HG03521 (cell line): ENCODE data around the gene TSR1.
A peak's percentile ranks its signal among the peaks of the same experiment; 100 is the strongest.

Experiments
- ATAC-seq: cut with Tn5 transposase; IDR thresholded peaks from one replicate; pipeline ENCODE4 v1.9.1; 2021; ENCODE audit warnings: mild to moderate bottlenecking, moderate library complexity; ENCODE audit not compliant: unreplicated experiment

Gene TSR1

GRCh38 chr17:2336215-2336851, at the start of gene TSR1:
Gene TSR1, minus strand, starts transcription at chr17:2336457. Its CDS starts 30 bp downstream, at chr17:2336427.
- ATAC-seq: peak; percentile 72

- ATAC-seq: no peak
Observed at GRCh38 chr17:2385240-2386210, 49.3 kb upstream of the TSR1 start.

- no peak for ATAC-seq
Observed at GRCh38 chr17:2384439-2385127, 48.3 kb upstream of the TSR1 start.

GRCh38 chr17:2383628-2384167, 47.4 kb upstream of the TSR1 start:
- no peak for ATAC-seq

- no peak for ATAC-seq
Observed at GRCh38 chr17:2380950-2381649, 44.8 kb upstream of the TSR1 start.

- ATAC-seq: no peak
Observed at GRCh38 chr17:2380226-2380922, 44.1 kb upstream of the TSR1 start.

- no peak for ATAC-seq
Observed at GRCh38 chr17:2379489-2380225, 43.4 kb upstream of the TSR1 start.

GRCh38 chr17:2378905-2379304, 42.6 kb upstream of the TSR1 start:
- ATAC-seq: no peak

GRCh38 chr17:2377659-2378058, 41.4 kb upstream of the TSR1 start:
- no peak for ATAC-seq

GRCh38 chr17:2376107-2376506, 39.9 kb upstream of the TSR1 start:
- ATAC-seq: no peak

- no peak for ATAC-seq
Observed at GRCh38 chr17:2375406-2375805, 39.1 kb upstream of the TSR1 start.

- no peak for ATAC-seq
Observed at GRCh38 chr17:2374549-2375285, 38.5 kb upstream of the TSR1 start.

- ATAC-seq: no peak
Observed at GRCh38 chr17:2373179-2373578, 36.9 kb upstream of the TSR1 start.

GRCh38 chr17:2372681-2373080, 36.4 kb upstream of the TSR1 start:
- no peak for ATAC-seq

- ATAC-seq: no peak
Observed at GRCh38 chr17:2372180-2372579, 35.9 kb upstream of the TSR1 start.

- no peak for ATAC-seq
Observed at GRCh38 chr17:2371183-2372130, 35.2 kb upstream of the TSR1 start.

GRCh38 chr17:2370211-2370589, 33.9 kb upstream of the TSR1 start:
- ATAC-seq: no peak
